A549 treated with CpdA at 1 μM for 4 hours (cell line): ENCODE measurements around the gene SIRT1. TPM values are rescaled to one million over a fixed set of nuclear protein-coding genes. Genes with fewer than 3 reads are reported as not detected.

Experiments
- total RNA-seq: library from RNA; stranded (reverse); fragments of 200-300 nt; extraction: Qiagen RNA extraction; gene quantifications from 5 replicates; pipeline ENCODE4 v1.2.3, GENCODE V29; 2022; ENCODE audit warnings: low read depth

The SIRT1 gene
- total RNA-seq = 25.6 to 32.3 TPM (median 26.5 TPM) in 5 replicates

GRCh38 chr10:67884313-67884841 lies at the start of gene SIRT1:
Gene SIRT1, plus strand, starts transcription at chr10:67884656. Its CDS starts 66 bp downstream, at chr10:67884722.

GRCh38 chr10:67837541-67838314 lies 46.7 kb upstream of the SIRT1 start, which contains the start of gene DNAJC12:
Gene DNAJC12, minus strand, starts transcription at chr10:67838188. Its CDS starts 177 bp downstream, at chr10:67838011.

Other genes starting within 250 kb of the SIRT1 start
- not detected in 5 replicates for gene CTNNA3, start 188.5 kb upstream of the SIRT1 start, total RNA-seq
- gene DNAJC12, start 46.5 kb upstream of the SIRT1 start, total RNA-seq = 56.2 to 75.8 TPM (median 66.0 TPM) in 5 replicates
- 54.5 to 72.1 TPM (median 61.5 TPM) in 5 replicates for gene HERC4, start 190.6 kb downstream of the SIRT1 start, total RNA-seq
- gene MYPN, start 224.8 kb downstream of the SIRT1 start, total RNA-seq = 2.5 to 4.0 TPM (median 2.7 TPM) in 5 replicates